HEK293 (cell line): ENCODE data around the gene ODAD4.

Experiments
- CTCF ChIA-PET: fragments of 350-600 bp; formaldehyde crosslinking; extraction: SDS; loops from one replicate; lab custom pipeline; 2021; ENCODE audit warnings: antibody characterized with exemption; lab: Yijun Ruan, JAX
- POLR2A ChIA-PET: fragments of 300-600 bp; formaldehyde crosslinking; extraction: SDS; loops from one replicate; lab custom pipeline; 2020; ENCODE audit warnings: antibody characterized with exemption, inconsistent platforms; lab: Yijun Ruan, JAX
- H3K27ac ChIP-seq: fragments of 200-500 bp; sonication (Bioruptor generic); 2 replicates; pipeline ENCODE4 v1.5.1; 2014; ENCODE audit warnings: low read depth, low read length, control low read depth, inconsistent platforms; ENCODE audit errors: extremely low read depth
- H3K36me3 ChIP-seq, 2 experiments: fragments of 200-500 bp in 1 of 2; sonication (Bioruptor generic) in 1 of 2; 1 replicate in 1 of 2; 2 replicates in 1 of 2; pipeline ENCODE4 v1.5.1; 2014 to 2017; ENCODE audit warnings: inconsistent platforms in 2 of 2, low read length in 2 of 2; ENCODE audit not compliant: control insufficient read depth in 2 of 2, insufficient read depth in 1 of 2
- H3K4me1 ChIP-seq: fragments of 200-500 bp; sonication (Bioruptor generic); 2 replicates; pipeline ENCODE4 v1.5.1; 2014; ENCODE audit warnings: mild to moderate bottlenecking, low read length, inconsistent platforms; ENCODE audit not compliant: control insufficient read depth, insufficient read depth
- H3K4me3 ChIP-seq: 2 replicates; pipeline ENCODE4 v1.5.1; 2011; ENCODE audit warnings: low read depth, mild to moderate bottlenecking, control low read depth, low read length, moderate library complexity
- H3K9me3 ChIP-seq: fragments of 200-500 bp; sonication (Bioruptor generic); 2 replicates; pipeline ENCODE4 v1.5.1; 2014; ENCODE audit warnings: low read depth, low read length, inconsistent platforms; ENCODE audit not compliant: control insufficient read depth, insufficient read depth
- ATF2 ChIP-seq: fragments of 450-650 bp; formaldehyde crosslinking; IDR thresholded peaks from 2 replicates; pipeline ENCODE4 v1.5.1; 2016; ENCODE audit warnings: missing biosample characterization, missing genetic modification characterization, low read depth
- CTCF ChIP-seq: fragments of 450-650 bp; formaldehyde crosslinking; IDR thresholded peaks from 2 replicates; pipeline ENCODE4 v1.5.1; 2016; ENCODE audit warnings: missing biosample characterization, missing genetic modification characterization
- GLIS1 ChIP-seq: fragments of 450-650 bp; formaldehyde crosslinking; IDR thresholded peaks from 2 replicates; pipeline ENCODE4 v1.5.1; 2016; ENCODE audit warnings: missing biosample characterization, missing genetic modification characterization
- SP3 ChIP-seq: fragments of 450-650 bp; formaldehyde crosslinking; IDR thresholded peaks from 2 replicates; pipeline ENCODE4 v1.5.1; 2016; ENCODE audit warnings: missing biosample characterization, missing genetic modification characterization
- TRIM28 ChIP-seq: IDR thresholded peaks from 2 replicates; pipeline ENCODE4 v1.6.1; 2011; ENCODE audit warnings: low read length, control low read depth, borderline replicate concordance
- ZBTB17 ChIP-seq: fragments of 450-650 bp; formaldehyde crosslinking; IDR thresholded peaks from 2 replicates; pipeline ENCODE4 v1.5.1; 2016; ENCODE audit warnings: missing biosample characterization, missing genetic modification characterization
- ZBTB7A ChIP-seq: fragments of 450-650 bp; formaldehyde crosslinking; IDR thresholded peaks from 2 replicates; pipeline ENCODE4 v1.5.1; 2016; ENCODE audit warnings: low read depth, missing biosample characterization, missing genetic modification characterization
- ZFP41 ChIP-seq: fragments of 450-650 bp; formaldehyde crosslinking; IDR thresholded peaks from 2 replicates; pipeline ENCODE4 v1.5.1; 2016; ENCODE audit warnings: missing biosample characterization, missing genetic modification characterization, borderline replicate concordance
- ZNF112 ChIP-seq: fragments of 450-650 bp; formaldehyde crosslinking; IDR thresholded peaks from 2 replicates; pipeline ENCODE4 v1.5.0; 2017; ENCODE audit warnings: missing biosample characterization, missing genetic modification characterization
- ZNF169 ChIP-seq: fragments of 450-650 bp; formaldehyde crosslinking; IDR thresholded peaks from 2 replicates; pipeline ENCODE4 v1.5.1; 2016; ENCODE audit warnings: missing biosample characterization, missing genetic modification characterization
- ZNF18 ChIP-seq: fragments of 450-650 bp; formaldehyde crosslinking; IDR thresholded peaks from 2 replicates; pipeline ENCODE4 v1.5.1; 2016; ENCODE audit warnings: missing biosample characterization, missing genetic modification characterization
- ZNF221 ChIP-seq: fragments of 450-650 bp; formaldehyde crosslinking; IDR thresholded peaks from 2 replicates; pipeline ENCODE4 v1.5.1; 2017; ENCODE audit warnings: missing biosample characterization, missing genetic modification characterization, borderline replicate concordance
- ZNF501 ChIP-seq: fragments of 450-650 bp; formaldehyde crosslinking; IDR thresholded peaks from 2 replicates; pipeline ENCODE4 v1.5.1; 2016; ENCODE audit warnings: missing biosample characterization, missing genetic modification characterization
- ZNF513 ChIP-seq: fragments of 450-650 bp; IDR thresholded peaks from 2 replicates; pipeline ENCODE4 v1.5.1; 2018; ENCODE audit warnings: missing biosample characterization, missing genetic modification characterization
- ZNF560 ChIP-seq: fragments of 450-650 bp; formaldehyde crosslinking; IDR thresholded peaks from 2 replicates; pipeline ENCODE4 v1.5.1; 2017; ENCODE audit warnings: missing biosample characterization, missing genetic modification characterization, borderline replicate concordance
- ZNF561 ChIP-seq: fragments of 450-650 bp; IDR thresholded peaks from 2 replicates; pipeline ENCODE4 v1.5.1; 2018; ENCODE audit warnings: missing biosample characterization, missing genetic modification characterization, borderline replicate concordance
- ZNF596 ChIP-seq: fragments of 450-650 bp; IDR thresholded peaks from 2 replicates; pipeline ENCODE4 v1.5.0; 2018; ENCODE audit warnings: missing biosample characterization, mild to moderate bottlenecking, missing genetic modification characterization, moderate library complexity
- ZNF654 ChIP-seq: fragments of 450-650 bp; formaldehyde crosslinking; IDR thresholded peaks from 2 replicates; pipeline ENCODE4 v1.5.1; 2016; ENCODE audit warnings: low read depth, missing biosample characterization, missing genetic modification characterization
- ZNF660 ChIP-seq: fragments of 450-650 bp; IDR thresholded peaks from 2 replicates; pipeline ENCODE4 v1.5.1; 2018; ENCODE audit warnings: missing biosample characterization, mild to moderate bottlenecking, missing genetic modification characterization
- ZNF785 ChIP-seq: fragments of 450-650 bp; formaldehyde crosslinking; IDR thresholded peaks from 2 replicates; pipeline ENCODE4 v1.5.1; 2016; ENCODE audit warnings: missing biosample characterization, missing genetic modification characterization

ODAD4 gene

GRCh38 chr17:41959336-41960095 lies 29.1 kb downstream of the ODAD4 start (continued):
- TF ChIP-seq ZNF561: 0 out of 2 replicates have a peak, but pooled peaks have one; percentile 23
- TF ChIP-seq ZFP41 (tag by site-specific recombination): no peak
- TF ChIP-seq ZNF221: no peak
- no peak for TF ChIP-seq ZNF596 (tag by site-specific recombination)
- TF ChIP-seq GLIS1: peak; percentile 50
- TF ChIP-seq ZNF785 (tag by site-specific recombination): no peak
- TF ChIP-seq ZNF112 (tag by site-specific recombination): no peak
- TF ChIP-seq ZBTB17 (tag by site-specific recombination): no peak
- no peak for TF ChIP-seq ZNF513 (tag by site-specific recombination)
- no peak for TF ChIP-seq ZNF169 (tag by site-specific recombination)
- peak; percentile 79 for TF ChIP-seq ZNF654 (tag by site-specific recombination)
- no peak for TF ChIP-seq TRIM28
- TF ChIP-seq ZNF501 (tag by site-specific recombination): no peak
- TF ChIP-seq ZBTB7A (tag by site-specific recombination): no peak
- no peak for TF ChIP-seq ZNF18
- TF ChIP-seq ZNF560: no peak
- no peak for TF ChIP-seq SP3 (tag by site-specific recombination)
- peak; percentile 65 for TF ChIP-seq CTCF

GRCh38 chr17:41962111-41962510 lies 31.7 kb downstream of the ODAD4 start:
- TF ChIP-seq ATF2 (tag by site-specific recombination) (no peak), ZNF660 (tag by site-specific recombination) (no peak), ZNF221 (no peak)
- TF ChIP-seq, all 188 proteins: peak for 0
- 0 out of 2 replicates have a peak, but pooled peaks cover 4% of the 10 kb centered on the region for H3K4me1 ChIP-seq
- H3K4me3 ChIP-seq: no peak overlapping the region
- CTCF ChIA-PET: interaction anchor here (0.7 to 12.1 kb wide), 23 partner anchors 9 to 572 kb away, joined by 3 to 142 read pairs (median 5); partner anchors contain the start of genes DNAJC7, KAT2A, NKIRAS2 and ODAD4
- H3K27ac ChIP-seq: no peak overlapping the region
- H3K9me3 ChIP-seq: no peaks in the 10 kb centered on the region
- H3K36me3 ChIP-seq: no peaks in the 10 kb centered on the region
- POLR2A ChIA-PET: no interaction called here
